Measurements from ENCODE around the gene TMSB10.

Gene TMSB10

DNA sequence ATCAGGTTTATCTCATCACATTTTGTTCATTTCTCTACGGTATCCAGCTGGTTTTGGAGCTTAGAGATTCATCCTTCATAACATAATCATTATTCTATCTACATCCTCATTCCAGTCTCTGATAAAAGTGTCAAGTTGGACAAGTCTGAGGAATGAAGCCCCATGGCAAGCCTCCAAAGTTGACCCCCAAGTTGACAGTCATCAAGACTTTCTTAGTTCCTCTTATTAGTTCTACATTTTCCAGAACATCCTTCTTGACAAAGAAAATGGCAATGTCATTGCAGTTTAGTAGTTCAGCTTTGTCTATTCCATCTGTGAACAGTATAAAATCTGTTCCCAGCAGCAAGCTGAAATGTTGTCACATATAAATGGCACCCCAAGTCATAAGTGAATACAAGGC lies 4.5 kb upstream of the TMSB10 start:
- intact Hi-C loops (cut with DNase I; ENCODE audit: low total_unique reads), result no loop called here
- Histone ChIP-seq H3K27ac (no peak overlapping the region), H3K4me1 (peaks cover 0 to 9% (median 3%) of the 10 kb centered on the region in 4 donors), H3K27me3 (no peaks in the 10 kb centered on the region), H3K9me3 (no peaks in the 10 kb centered on the region), H3K36me3 (peaks cover 0 to 1% (median 0%) of the 10 kb centered on the region in 3 donors), H3K4me3 (no peak overlapping the region)
- TF ChIP-seq, protein P1, sequence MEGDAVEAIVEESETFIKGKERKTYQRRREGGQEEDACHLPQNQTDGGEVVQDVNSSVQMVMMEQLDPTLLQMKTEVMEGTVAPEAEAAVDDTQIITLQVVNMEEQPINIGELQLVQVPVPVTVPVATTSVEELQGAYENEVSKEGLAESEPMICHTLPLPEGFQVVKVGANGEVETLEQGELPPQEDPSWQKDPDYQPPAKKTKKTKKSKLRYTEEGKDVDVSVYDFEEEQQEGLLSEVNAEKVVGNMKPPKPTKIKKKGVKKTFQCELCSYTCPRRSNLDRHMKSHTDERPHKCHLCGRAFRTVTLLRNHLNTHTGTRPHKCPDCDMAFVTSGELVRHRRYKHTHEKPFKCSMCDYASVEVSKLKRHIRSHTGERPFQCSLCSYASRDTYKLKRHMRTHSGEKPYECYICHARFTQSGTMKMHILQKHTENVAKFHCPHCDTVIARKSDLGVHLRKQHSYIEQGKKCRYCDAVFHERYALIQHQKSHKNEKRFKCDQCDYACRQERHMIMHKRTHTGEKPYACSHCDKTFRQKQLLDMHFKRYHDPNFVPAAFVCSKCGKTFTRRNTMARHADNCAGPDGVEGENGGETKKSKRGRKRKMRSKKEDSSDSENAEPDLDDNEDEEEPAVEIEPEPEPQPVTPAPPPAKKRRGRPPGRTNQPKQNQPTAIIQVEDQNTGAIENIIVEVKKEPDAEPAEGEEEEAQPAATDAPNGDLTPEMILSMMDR (IDR thresholded peaks at IDR 0.05), result no peak
- no peak for DNase-seq

DNA sequence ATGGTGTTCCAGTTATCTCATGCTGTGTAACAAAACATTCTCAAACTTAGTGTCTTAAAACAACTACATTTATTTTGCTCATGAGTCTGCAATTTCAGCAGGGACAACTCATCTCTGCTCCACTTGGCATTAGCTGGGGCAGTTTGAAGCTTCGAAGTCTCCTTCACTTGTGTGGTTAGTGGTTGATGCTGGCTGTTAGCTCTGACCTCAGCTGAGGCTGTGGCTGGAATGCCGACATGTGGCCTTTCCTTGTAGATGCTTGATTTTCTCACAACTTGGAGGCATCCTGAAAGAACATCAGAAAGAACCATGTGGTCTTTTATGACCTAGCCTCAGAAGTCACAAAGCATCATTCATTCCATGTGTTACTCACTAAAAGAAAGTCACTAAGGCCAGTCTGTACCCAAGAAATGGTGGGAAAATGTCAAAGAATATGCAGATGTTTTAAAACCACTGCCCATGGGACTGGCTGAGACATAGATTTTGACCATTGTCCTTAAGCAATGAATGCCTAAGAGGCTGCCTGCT lies 3.8 kb upstream of the TMSB10 start:
- intact Hi-C loops (cut with DNase I; ENCODE audit: low total_unique reads), result no loop called here
- H3K9me3 ChIP-seq, result no peaks in the 10 kb centered on the region
- no peaks in the 10 kb centered on the region for H3K27me3 ChIP-seq
- DNase-seq, result no peak
- peaks cover 0 to 9% (median 3%) of the 10 kb centered on the region in 4 donors for H3K4me1 ChIP-seq
- no peak overlapping the region for H3K27ac ChIP-seq
- TF ChIP-seq, protein P1 (IDR thresholded peaks at IDR 0.05), result no peak
- H3K4me3 ChIP-seq, result no peak overlapping the region
- peaks cover 0 to 6% (median 0%) of the 10 kb centered on the region in 3 donors for H3K36me3 ChIP-seq

DNA sequence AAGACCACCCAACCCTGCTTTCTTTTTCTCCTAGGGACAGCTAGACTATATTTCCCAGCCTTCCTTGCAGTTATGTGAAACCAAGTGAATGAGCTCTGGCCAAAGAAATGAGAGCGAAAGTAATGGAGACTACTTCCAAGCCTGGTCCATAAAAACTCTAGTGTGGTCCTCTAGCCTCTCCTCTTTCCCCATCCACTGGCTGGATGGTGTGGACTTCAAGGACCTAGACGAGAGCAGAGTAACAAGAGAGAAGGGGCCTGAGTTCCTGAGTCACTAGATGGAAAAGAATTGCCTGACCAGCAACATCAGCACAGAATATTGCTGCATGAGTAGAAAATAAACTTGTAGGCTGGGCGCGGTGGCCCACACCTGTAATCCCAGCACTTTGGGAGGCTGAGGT lies 2.9 kb upstream of the TMSB10 start:
- no peak overlapping the region for H3K27ac ChIP-seq
- H3K4me1 ChIP-seq, result peaks cover 0 to 15% (median 5%) of the 10 kb centered on the region in 4 donors
- H3K9me3 ChIP-seq, result no peaks in the 10 kb centered on the region
- H3K4me3 ChIP-seq, result no peak overlapping the region
- intact Hi-C loops (cut with DNase I; ENCODE audit: low total_unique reads), result no loop called here
- peaks cover 0 to 6% (median 0%) of the 10 kb centered on the region in 3 donors for H3K36me3 ChIP-seq
- TF ChIP-seq, protein P1 (IDR thresholded peaks at IDR 0.05), result no peak
- no peaks in the 10 kb centered on the region for H3K27me3 ChIP-seq
- DNase-seq, result no peak

DNA sequence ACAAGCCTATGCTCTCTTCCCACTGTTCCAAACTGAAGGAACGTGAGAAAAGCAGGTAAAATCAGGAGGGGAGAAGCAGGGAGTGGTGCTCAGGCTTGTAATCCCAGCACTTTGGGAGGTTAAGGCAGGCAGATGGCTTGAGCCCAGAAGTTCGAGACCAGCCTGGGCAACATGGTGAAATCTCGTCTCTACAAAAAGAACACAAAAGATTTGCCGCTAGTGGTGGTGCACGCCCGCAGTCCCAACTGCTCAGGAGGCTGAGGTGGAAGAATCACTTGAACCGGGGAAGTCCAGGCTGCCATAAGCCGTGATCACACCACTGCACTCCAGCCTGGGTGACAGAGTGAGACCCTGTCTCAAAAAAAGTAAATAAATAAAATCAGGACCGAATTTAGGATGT lies 1.3 kb upstream of the TMSB10 start:
- intact Hi-C loops (cut with DNase I; ENCODE audit: low total_unique reads), result no loop called here
- no peak overlapping the region for H3K4me3 ChIP-seq
- peak overlapping the region; percentile 85 to 90 for H3K27ac ChIP-seq

DNA sequence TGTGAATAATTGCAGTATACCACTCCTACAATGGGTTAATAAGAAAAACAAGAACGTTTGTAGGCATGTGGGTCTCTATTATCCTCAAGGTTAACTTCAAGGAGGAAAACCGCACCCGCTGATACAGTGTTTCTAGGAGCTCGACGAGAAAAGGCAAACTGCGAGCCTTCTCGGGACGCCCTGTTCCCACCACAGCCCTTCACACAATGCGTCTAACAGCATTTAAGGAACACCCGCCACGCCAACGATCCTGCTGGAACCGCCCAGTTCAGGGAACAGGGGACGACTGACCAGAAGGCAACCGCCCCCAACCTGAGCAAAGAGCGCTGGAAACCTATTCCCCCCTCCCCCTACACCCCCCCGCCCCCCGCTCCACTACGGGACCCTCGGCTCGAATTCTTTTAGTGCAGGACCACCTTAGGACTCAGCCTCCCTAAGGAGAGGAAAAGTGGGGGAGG lies 710 bp upstream of the TMSB10 start:
- Histone ChIP-seq H3K4me3 (peak overlapping the region; percentile 79 to 98), H3K4me1 (peaks cover 0 to 11% (median 5%) of the 10 kb centered on the region in 4 donors), H3K9me3 (no peaks in the 10 kb centered on the region), H3K36me3 (peaks cover 0 to 6% (median 6%) of the 10 kb centered on the region in 3 donors), H3K27ac (peak overlapping the region; percentile 85 to 90), H3K27me3 (no peaks in the 10 kb centered on the region)
- TF ChIP-seq, protein P1 (IDR thresholded peaks at IDR 0.05), result no peak
- intact Hi-C loops (cut with DNase I; ENCODE audit: low total_unique reads), result no loop called here
- peak; percentile 89 to 92 for DNase-seq

More for the DNA sequence above, 1.3 kb upstream of the TMSB10 start:
- Histone ChIP-seq H3K27me3 (no peaks in the 10 kb centered on the region), H3K4me1 (peaks cover 0 to 11% (median 5%) of the 10 kb centered on the region in 4 donors), H3K36me3 (peaks cover 0 to 6% (median 2%) of the 10 kb centered on the region in 3 donors), H3K9me3 (no peaks in the 10 kb centered on the region)
- DNase-seq, result no peak
- TF ChIP-seq, protein P1 (IDR thresholded peaks at IDR 0.05), result no peak
